GM12872 (cell line): ENCODE measurements around the gene VPS13C.

Experiments used
- CTCF ChIP-seq: IDR thresholded peaks from 3 replicates; pipeline ENCODE4 v1.5.1; 2011; ENCODE audit warnings: low read depth, mild to moderate bottlenecking, low read length, moderate library complexity; ENCODE audit not compliant: insufficient read depth

Gene VPS13C

GRCh38 chr15:62069551-62069950, 9.3 kb upstream of the VPS13C start:
- TF ChIP-seq CTCF: no peak

DNA sequence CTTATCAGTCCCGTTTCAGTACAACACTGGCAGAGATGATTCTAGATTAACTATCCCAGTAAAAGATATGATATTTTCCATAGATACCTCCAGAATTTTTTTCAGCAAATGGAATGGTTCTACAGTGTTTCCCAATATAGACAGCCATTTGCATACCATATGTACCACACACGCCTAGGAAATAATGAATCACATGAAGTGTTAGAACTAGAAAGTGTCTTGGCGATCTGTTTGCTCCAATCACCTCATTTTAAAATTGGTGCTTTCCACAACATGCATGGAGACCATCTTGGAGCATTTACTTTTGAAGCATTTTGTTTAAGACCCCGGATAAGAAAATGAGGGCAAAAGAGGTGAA, 8.5 kb upstream of the VPS13C start:
- TF ChIP-seq CTCF: no peak

GRCh38 chr15:62068071-62068809, 8.0 kb upstream of the VPS13C start:
- TF ChIP-seq CTCF: no peak

DNA sequence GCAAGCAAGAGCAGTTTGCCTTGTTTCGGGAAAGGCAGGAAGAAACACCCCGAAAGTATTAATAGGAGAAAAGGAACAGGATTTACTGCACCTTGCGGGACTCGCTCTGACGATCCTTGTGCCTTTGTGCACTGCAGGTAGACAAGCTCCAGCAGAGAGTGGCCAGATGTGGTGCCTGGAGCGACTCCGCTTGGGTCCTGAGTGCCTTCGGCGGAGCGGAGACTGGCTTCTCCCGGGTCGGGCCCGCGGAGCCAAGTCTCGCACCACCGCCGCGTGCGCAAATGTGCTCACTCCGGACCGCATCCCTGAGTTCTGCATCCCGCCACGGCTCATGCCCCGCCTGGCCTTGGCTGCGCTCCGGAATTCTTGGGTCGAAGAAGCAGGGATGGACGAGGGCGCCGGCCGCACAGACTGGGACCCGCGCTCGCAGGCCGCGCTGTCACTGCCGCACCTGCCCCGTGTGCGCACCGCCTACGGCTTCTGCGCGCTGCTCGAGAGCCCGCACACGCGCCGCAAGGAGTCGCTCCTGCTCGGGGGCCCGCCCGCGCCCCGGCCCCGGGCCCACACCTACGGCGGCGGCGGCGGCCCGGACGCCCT, 7.3 kb upstream of the VPS13C start:
- TF ChIP-seq CTCF: no peak

GRCh38 chr15:62066663-62067447, 6.6 kb upstream of the VPS13C start, which contains the start of gene C2CD4A:
Gene C2CD4A (plus strand): TSS chr15:62066977. CDS start chr15:62067614, 637 bp downstream.
- peak; percentile 47 for TF ChIP-seq CTCF

GRCh38 chr15:62063825-62064635, 3.8 kb upstream of the VPS13C start:
- no peak for TF ChIP-seq CTCF

- no peak for TF ChIP-seq CTCF
These were observed 641 bp upstream of the VPS13C start for GRCh38 chr15:62060896-62061280.
